Activated CD4-positive, CD25-positive, alpha-beta regulatory T cell treated with anti-CD3 and anti-CD28 coated beads, Interleukin-2, amount 50 U/mL, for 16 hours (primary cell): ENCODE data around the gene HSPA5.
"Not testable (repeated sequence)": the region's sequence is repeated elsewhere in the genome, so short reads cannot be mapped to it uniquely, and the experiment has no call there.

Experiments used
- DNase-seq: peaks from one replicate; pipeline ENCODE4 v3.0.0-alpha.2; 2020; ENCODE audit warnings: low read depth, low spot score

The HSPA5 gene

DNA sequence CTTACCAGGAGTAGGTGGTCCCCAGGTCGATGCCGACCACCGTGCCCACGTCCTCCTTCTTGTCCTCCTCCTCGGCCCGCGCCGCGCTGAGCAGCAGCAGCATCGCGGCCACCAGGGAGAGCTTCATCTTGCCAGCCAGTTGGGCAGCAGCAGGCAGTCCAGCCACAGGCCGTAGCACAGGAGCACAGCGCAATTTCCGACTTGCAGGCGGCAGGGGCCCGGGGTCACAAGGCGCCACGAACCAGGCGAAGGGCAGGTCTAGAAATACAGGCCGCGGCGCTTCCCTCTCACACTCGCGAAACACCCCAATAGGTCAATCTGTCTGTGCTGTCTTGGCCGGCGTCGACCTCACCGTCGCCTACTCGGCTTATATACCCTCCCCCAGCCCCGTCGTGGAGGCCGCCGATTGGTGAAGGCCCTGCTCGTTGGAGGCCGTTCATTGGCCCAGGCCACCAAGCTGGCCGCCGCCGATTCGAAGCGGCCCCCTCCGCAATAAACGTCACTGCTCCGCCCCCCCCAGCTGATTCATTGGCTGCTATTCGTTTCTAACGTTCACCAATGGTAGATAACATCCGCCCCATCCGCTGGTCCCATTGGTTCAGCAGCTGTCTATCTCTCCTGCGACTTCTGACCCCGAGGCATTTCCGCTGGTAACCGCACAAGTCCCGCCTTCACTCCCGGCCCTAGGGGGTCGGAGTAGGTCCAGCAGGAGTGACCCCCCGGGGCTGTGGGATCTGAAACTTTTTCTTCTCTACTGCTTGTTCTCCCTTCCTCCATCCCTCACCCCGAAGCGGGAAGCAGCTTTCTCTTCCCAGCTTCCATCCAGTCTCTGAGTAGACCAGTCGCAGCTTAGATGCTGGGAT, at the start of gene HSPA5:
HSPA5 (minus strand) TSS at position 344 of the 863 bp plus-strand sequence; CDS start at position 127, 217 bp downstream.
- peak; percentile 99 for DNase-seq

GRCh38 chr9:125286935-125287433, 45.8 kb upstream of the HSPA5 start:
- not testable (repeated sequence) for DNase-seq

DNA sequence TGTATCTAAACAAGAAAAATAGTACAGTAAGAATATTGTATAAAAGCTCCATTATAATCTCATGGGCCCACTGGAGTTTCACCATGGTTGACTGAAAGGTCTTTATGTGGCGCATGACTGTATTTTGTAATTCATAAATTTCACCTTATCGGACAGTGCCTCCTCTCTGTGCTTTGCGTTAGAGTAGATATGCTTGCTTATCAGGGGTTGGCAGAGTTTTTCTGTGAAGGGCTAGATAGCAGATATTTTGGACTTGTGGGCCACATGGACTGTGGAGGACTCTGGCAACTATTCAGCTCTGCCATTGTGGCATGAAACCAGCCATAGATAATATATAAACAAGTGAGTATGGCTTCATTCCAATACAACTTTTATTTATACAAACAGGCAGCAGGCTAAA, 43.7 kb upstream of the HSPA5 start:
- no peak for DNase-seq

GRCh38 chr9:125280945-125281344, 39.8 kb upstream of the HSPA5 start:
- DNase-seq = no peak

DNA sequence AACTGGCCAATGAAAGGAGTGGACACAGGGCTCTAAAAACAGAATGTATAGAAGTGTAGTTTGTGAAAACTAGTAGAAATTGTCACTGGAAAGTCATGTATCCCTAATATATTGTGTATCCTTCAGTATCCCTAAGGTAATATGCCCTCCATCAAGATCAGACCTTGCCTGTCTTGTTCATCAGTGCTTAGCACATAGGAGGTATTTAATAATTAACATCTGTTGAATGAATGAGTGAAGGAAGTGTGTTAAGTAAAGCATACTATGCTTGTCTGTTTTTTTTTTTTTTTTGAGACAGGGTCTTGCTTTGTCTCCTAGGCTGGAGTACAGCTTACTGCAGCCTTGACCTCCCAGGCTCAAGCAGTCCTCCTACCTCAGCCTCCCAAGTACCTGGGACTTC, 36.3 kb upstream of the HSPA5 start:
- no peak for DNase-seq

- no peak for DNase-seq
These were observed 35.6 kb upstream of the HSPA5 start for GRCh38 chr9:125276771-125277170.

DNA sequence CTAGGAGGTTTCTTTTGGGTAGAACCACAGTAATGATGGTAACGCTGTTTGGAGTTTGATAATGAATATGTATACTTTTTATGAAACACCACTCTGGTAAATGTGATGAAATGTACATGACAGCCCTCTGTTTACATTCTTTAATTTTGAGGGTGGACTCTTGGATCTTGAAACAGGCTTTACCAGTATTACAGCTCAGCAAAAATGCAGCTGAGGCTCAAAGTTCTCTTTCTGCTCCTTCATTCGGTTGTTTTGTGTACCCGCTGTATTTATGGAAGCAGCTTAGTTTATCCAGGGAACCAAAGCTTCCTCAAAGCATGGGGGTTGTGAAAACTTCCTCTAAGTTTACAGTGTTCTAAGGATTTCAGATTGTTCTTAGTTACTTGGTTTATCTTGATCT, 31.6 kb upstream of the HSPA5 start:
- DNase-seq = no peak

GRCh38 chr9:125271081-125271480, 29.9 kb upstream of the HSPA5 start:
- DNase-seq = no peak

DNA sequence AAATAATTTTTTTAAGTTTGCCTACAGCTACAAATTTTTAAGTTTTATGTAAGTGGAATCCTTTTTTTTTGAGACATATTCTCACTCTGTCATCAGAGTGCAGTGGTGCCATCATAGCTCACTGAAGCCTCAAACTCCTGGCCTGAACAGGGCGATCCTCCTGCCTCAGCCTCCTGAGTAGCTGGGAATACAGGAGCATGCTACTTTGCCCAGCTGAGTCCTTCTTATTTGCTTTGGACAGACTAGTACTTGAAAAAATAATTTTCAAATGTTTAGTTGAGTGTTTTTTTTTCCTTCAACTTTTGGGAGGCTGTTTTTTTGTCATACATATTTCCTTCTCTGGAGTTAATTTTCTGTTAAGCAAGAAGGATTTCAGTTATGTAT, 27.9 kb upstream of the HSPA5 start:
- no peak for DNase-seq

GRCh38 chr9:125268394-125269013, 27.4 kb upstream of the HSPA5 start:
- no peak for DNase-seq

- not testable (repeated sequence) for DNase-seq
These were observed 22.9 kb upstream of the HSPA5 start for GRCh38 chr9:125264068-125264467.

GRCh38 chr9:125262294-125262991, 21.3 kb upstream of the HSPA5 start:
- DNase-seq = no peak

DNA sequence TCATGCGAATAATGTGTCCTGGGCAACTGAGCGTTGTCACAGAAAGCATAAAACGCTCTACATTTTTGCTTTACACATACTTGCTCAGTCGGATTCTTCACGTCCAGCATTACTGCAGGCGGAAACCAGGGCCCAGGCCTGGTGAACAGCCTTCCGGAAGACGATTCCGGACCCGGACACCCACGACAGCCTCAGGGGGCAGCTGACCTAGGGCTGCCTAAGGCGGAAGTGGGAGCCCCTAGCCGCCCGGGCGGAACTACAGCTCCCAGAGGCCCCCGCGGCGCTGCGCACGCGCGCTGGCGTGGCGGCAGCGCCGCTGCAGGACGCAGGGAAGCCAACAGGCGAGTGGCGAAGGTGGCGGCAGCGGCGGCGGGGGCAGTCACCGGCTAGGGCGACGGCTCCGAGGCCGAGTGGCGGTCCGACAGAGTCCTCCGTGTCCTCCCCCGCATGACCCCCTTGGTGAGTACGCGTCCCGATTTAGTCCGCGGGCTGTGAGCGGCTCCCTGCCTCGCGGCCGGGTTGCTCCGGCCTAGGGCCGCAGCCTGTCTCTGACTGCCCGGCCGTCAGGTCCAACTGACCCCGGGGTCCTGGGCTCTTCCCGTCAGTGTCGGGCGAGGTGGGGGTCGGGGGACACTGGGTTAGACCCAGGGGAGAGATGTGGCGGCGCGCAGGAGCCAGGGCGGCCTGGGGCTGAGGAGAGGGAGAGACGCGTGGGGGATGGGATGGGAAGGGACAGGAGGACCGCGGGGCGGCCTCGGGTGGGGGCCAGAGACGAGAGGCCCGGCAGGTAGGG, 20.6 kb upstream of the HSPA5 start, which contains the start of gene GAPVD1:
GAPVD1 (plus strand) TSS at position 326 of the 793 bp plus-strand sequence. CDS start 37,096 bp downstream, outside the sequence.
- DNase-seq = peak; percentile 75

GRCh38 chr9:125260561-125260960, 19.4 kb upstream of the HSPA5 start:
- no peak for DNase-seq

GRCh38 chr9:125258832-125259534, 17.8 kb upstream of the HSPA5 start:
- DNase-seq = no peak

GRCh38 chr9:125258160-125258785, 17.1 kb upstream of the HSPA5 start:
- no peak for DNase-seq

- DNase-seq = no peak
These were observed 14.7 kb upstream of the HSPA5 start for GRCh38 chr9:125255781-125256391.

DNA sequence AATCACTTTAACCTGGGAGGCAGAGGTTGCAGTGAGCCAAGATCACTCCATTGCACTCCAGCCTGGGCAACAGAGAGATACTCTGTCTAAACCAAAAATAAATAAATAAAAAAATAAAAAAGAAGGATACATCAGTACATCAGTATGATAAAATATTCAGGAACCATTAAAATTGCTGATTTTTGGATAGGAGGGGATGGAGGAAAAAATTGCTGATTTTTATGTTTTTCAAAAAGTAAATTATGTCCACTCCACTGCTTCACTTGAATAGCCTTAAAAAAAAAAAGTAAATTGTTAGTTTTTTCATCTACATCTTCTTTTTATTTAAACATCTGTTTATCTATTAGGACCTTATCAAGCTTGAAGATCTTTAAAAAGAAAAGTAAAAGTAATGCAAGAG, 13.1 kb upstream of the HSPA5 start:
- DNase-seq = no peak

GRCh38 chr9:125246261-125246667, 5.1 kb upstream of the HSPA5 start:
- no peak for DNase-seq

DNA sequence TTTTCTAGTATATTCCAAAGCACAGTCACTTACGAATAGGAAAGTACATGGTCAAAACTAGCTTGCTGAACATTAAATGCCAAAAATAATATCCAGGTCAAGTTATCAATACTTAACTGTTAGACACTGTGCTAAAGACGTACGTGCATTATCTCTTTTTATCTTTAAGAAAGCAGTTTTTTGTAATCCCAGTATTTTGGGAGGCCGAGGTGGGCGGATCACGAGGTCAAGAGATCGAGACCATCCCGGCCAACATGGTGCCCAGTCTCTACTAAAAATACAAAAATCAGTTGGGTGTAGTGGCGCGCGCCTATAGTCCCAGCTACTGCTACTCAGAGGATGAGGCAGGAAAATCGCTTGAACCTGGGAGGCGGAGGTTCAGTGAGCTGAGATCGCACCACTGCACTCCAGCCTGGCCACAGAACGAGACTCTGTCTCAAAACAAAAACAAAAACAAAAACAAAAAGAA, 2.7 kb upstream of the HSPA5 start:
- no peak for DNase-seq
